WERI-Rb-1 (cell line): ENCODE measurements around the gene HSF2.

Experiments
- DNase-seq: peaks from one replicate; pipeline ENCODE4 v3.0.0-alpha.2; 2020
- H3K27ac ChIP-seq: fragments of 250-450 bp; sonication (Bioruptor Pico); 2 replicates; pipeline ENCODE4 v1.5.1; 2020; ENCODE audit warnings: mild to moderate bottlenecking, moderate library complexity
- H3K27me3 ChIP-seq: fragments of 250-450 bp; sonication (Bioruptor Pico); 2 replicates; pipeline ENCODE4 v1.5.1; 2021; ENCODE audit warnings: mild to moderate bottlenecking, low read depth, moderate library complexity; ENCODE audit not compliant: insufficient read depth, severe bottlenecking
- H3K36me3 ChIP-seq: fragments of 250-450 bp; sonication (Bioruptor Pico); 2 replicates; pipeline ENCODE4 v1.5.1; 2020; ENCODE audit warnings: mild to moderate bottlenecking, moderate library complexity
- H3K4me3 ChIP-seq: 2 replicates; pipeline ENCODE4 v1.5.1; 2011; ENCODE audit warnings: low read depth, mild to moderate bottlenecking, control low read depth, low read length
- H3K9me3 ChIP-seq: fragments of 250-450 bp; sonication (Bioruptor Pico); 2 replicates; pipeline ENCODE4 v1.5.1; 2021; ENCODE audit warnings: mild to moderate bottlenecking, moderate library complexity; ENCODE audit not compliant: severe bottlenecking
- CTCF ChIP-seq: IDR thresholded peaks from 2 replicates; pipeline ENCODE4 v1.5.1; 2011; ENCODE audit warnings: low read depth, mild to moderate bottlenecking, control low read depth, inconsistent platforms, low read length

The HSF2 gene

GRCh38 chr6:122476131-122476530 is 76.7 kb downstream of the HSF2 start:
- DNase-seq: no peak
- Histone ChIP-seq H3K9me3 (no peaks in the 10 kb centered on the region), H3K4me3 (no peak overlapping the region), H3K36me3 (no peaks in the 10 kb centered on the region), H3K27ac (no peak overlapping the region), H3K27me3 (no peaks in the 10 kb centered on the region)
- 0 out of 2 replicates have a peak, but pooled peaks have one; percentile 15 for TF ChIP-seq CTCF

DNA sequence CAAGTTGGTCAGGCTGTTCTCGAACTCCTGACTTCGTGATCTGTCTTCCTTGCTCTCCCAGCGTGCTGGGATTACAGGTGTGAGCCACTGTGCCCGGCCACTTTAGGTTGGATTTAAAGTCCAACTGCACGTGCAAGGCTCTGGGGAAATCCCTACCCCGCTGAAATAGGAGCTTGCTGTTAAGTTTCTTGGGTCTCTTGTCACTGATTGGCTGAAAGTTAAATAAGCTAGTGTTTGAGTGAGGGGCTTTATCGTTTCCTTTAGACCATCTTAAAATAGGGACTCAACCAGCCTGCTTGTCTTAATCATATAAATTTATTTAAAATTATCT is 83.3 kb downstream of the HSF2 start:
- Histone ChIP-seq H3K36me3 (no peaks in the 10 kb centered on the region), H3K27ac (no peak overlapping the region), H3K4me3 (no peak overlapping the region), H3K9me3 (no peaks in the 10 kb centered on the region), H3K27me3 (no peaks in the 10 kb centered on the region)
- DNase-seq: no peak
- TF ChIP-seq CTCF: no peak
